Common myeloid progenitor, CD34-positive (primary cell): ENCODE measurements around the gene VAPB.

ENCODE experiments used
- CTCF ChIA-PET: fragments of 350-600 bp; sonication (Branson Sonifier 250); formaldehyde crosslinking; loops from one replicate; lab custom pipeline; 2021; ENCODE audit warnings: antibody characterized with exemption; lab: Charles Lee
- POLR2A ChIA-PET: fragments of 350-600 bp; sonication (Branson Sonifier 250); formaldehyde crosslinking; loops from one replicate; lab custom pipeline; 2021; ENCODE audit warnings: antibody characterized with exemption; lab: Charles Lee
- DNase-seq, 3 donors: peaks; one replicate each; pipeline versions ENCODE4 v3.0.0 to v3.0.0-alpha.2; 2013
- H3K27ac ChIP-seq, 2 experiments: 1 replicate in 1 of 2; 2 replicates in 1 of 2; pipeline ENCODE4 v1.7.0; 2013; ENCODE audit warnings: inconsistent platforms in 2 of 2, low read length in 2 of 2, mild to moderate bottlenecking in 2 of 2, low read depth in 1 of 2, moderate library complexity in 1 of 2; ENCODE audit not compliant: severe bottlenecking in 2 of 2, insufficient read depth in 1 of 2, poor library complexity in 1 of 2
- H3K27me3 ChIP-seq, 5 experiments: replicated peaks in 2 of 5; 1 replicate in 3 of 5; 2 replicates in 2 of 5; pipeline versions ENCODE4 v1.6.1 to v1.7.0; 2013; ENCODE audit warnings: low read length in 4 of 5, mild to moderate bottlenecking in 2 of 5, moderate library complexity in 2 of 5, inconsistent platforms in 1 of 5; ENCODE audit not compliant: insufficient read depth in 5 of 5, control insufficient read depth in 4 of 5
- H3K36me3 ChIP-seq, 4 experiments: 1 replicate in 2 of 4; 2 replicates in 2 of 4; pipeline versions ENCODE4 v1.6.1 to v1.7.0; 2013; ENCODE audit warnings: low read length in 3 of 4, control low read depth in 1 of 4, mild to moderate bottlenecking in 1 of 4; ENCODE audit not compliant: control insufficient read depth in 4 of 4, insufficient read depth in 4 of 4
- H3K4me1 ChIP-seq, 4 experiments: 1 replicate in 3 of 4; 2 replicates in 1 of 4; pipeline versions ENCODE4 v1.6.1 to v1.7.1; 2013; ENCODE audit warnings: low read length in 3 of 4, mild to moderate bottlenecking in 3 of 4, control low read depth in 1 of 4, inconsistent platforms in 1 of 4, moderate library complexity in 1 of 4; ENCODE audit not compliant: control insufficient read depth in 4 of 4, insufficient read depth in 4 of 4; ENCODE audit errors: control extremely low read depth in 1 of 4
- H3K4me3 ChIP-seq, 7 experiments: 1 replicate in 4 of 7; 2 replicates in 3 of 7; pipeline versions ENCODE4 v1.5.1 to v1.7.0; 2013; ENCODE audit warnings: mild to moderate bottlenecking in 7 of 7, low read length in 6 of 7, moderate library complexity in 6 of 7, inconsistent platforms in 2 of 7, low read depth in 2 of 7, control low read depth in 1 of 7; ENCODE audit not compliant: insufficient read depth in 4 of 7, control insufficient read depth in 1 of 7; ENCODE audit errors: extremely low read depth in 1 of 7
- H3K9me3 ChIP-seq, 5 experiments: 1 replicate in 4 of 5; 2 replicates in 1 of 5; pipeline versions ENCODE4 v1.6.1 to v1.7.1; 2013; ENCODE audit warnings: low read length in 4 of 5, mild to moderate bottlenecking in 2 of 5, inconsistent platforms in 1 of 5, low read depth in 1 of 5, moderate library complexity in 1 of 5; ENCODE audit not compliant: control insufficient read depth in 4 of 5, insufficient read depth in 2 of 5; ENCODE audit errors: control extremely low read depth in 1 of 5
- WGBS: methylation state at CpG from one replicate; pipeline ENCODE4 v1.1.5; 2013; ENCODE audit not compliant: insufficient coverage; 5-methylcytosine and 5-hydroxymethylcytosine counted together

Gene VAPB

GRCh38 chr20:58500256-58500655 lies 111.2 kb downstream of the VAPB start:
- ChIA-PET CTCF (no interaction called here), POLR2A (no interaction called here)
- Histone ChIP-seq H3K36me3 (no peaks in the 10 kb centered on the region), H3K4me3 (no peak overlapping the region), H3K9me3 (peaks cover 0 to 19% (median 13%) of the 10 kb centered on the region in 5 experiments), H3K27ac (no peak overlapping the region), H3K4me1 (no peaks in the 10 kb centered on the region), H3K27me3 (peaks cover 0 to 8% (median 0%) of the 10 kb centered on the region in 5 experiments)
- 95% methylated on average over 6 of the region's 7 CpGs for WGBS
- no peak for DNase-seq
